NCI-H1694 (cell line): ENCODE measurements around the gene DNMT3A.

Experiments
- DNase-seq: peaks from one replicate; lab custom pipeline; 2025; lab: John Stamatoyannopoulos, UW

The DNMT3A gene

DNA sequence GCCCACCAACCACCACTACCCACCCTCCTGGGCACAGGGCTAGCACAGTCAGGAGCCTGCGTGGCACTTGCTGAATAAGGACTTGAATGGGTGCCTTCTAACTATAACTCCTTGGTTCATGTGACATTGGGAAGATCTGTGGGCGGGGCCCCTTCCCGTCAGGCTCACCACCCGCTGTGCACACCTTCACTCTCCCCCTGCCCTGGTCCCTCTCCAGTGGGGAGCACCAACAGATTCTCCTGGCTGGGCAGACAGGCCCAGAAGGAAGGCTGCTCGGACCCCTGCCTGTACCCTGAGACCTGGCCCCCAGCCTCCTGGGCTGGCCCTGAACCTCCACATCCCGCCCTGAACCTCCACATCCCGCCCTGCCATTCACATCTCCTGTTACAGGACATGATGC is 139.9 kb downstream of the DNMT3A start:
- no peak for DNase-seq

DNA sequence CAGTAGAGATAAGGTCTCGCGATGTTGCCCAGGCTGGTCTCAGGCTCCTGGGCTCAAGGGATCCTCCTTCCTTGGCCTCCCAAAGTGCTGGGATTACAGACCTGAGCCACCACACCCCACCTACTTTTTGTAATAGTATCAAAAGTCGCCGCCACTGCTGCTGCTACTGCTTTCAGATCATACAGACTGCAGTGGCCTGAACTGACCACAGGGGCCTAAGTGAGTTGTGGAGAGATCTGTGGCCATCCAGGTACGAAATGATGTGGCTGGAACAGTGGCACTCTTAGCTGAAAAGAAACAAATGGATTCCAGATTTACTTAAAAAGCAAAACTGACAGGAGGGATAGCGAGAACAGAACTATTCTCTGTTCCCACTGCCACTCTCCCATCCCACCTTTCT is 140.5 kb downstream of the DNMT3A start:
- no peak for DNase-seq

DNA sequence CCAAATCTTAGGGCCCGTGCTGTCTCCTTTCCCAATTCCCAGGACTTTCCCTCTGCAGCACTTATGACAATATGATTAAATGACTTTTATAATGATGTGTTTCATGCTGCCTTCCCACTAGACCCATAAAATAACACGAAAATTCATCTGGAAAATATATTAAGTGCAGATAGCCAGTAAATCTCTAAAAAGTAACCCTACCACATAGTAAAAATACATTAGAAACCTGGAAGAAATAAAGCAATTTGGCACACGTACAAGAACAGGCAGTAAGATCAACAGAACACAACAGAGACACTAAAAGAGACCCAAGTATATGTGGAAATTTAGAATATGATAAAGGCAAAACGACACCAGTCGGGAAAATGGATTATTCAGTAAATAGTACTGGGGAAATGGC is 143.1 kb downstream of the DNMT3A start:
- no peak for DNase-seq

DNA sequence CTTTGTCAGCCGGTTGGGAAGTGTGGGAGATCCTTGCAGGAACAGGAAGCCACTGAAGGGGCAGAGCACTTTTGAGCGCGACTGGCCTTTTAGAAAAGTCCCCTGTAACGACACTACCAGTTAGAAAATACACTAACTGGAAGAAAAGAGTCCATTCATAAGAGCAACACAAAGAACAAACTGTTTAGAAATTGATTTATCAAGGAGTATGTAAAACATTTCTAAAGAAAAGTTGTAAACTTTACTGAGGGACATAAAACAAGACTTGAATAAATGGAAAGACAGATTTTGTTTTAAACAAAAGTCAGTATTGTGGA is 143.6 kb downstream of the DNMT3A start:
- no peak for DNase-seq

DNA sequence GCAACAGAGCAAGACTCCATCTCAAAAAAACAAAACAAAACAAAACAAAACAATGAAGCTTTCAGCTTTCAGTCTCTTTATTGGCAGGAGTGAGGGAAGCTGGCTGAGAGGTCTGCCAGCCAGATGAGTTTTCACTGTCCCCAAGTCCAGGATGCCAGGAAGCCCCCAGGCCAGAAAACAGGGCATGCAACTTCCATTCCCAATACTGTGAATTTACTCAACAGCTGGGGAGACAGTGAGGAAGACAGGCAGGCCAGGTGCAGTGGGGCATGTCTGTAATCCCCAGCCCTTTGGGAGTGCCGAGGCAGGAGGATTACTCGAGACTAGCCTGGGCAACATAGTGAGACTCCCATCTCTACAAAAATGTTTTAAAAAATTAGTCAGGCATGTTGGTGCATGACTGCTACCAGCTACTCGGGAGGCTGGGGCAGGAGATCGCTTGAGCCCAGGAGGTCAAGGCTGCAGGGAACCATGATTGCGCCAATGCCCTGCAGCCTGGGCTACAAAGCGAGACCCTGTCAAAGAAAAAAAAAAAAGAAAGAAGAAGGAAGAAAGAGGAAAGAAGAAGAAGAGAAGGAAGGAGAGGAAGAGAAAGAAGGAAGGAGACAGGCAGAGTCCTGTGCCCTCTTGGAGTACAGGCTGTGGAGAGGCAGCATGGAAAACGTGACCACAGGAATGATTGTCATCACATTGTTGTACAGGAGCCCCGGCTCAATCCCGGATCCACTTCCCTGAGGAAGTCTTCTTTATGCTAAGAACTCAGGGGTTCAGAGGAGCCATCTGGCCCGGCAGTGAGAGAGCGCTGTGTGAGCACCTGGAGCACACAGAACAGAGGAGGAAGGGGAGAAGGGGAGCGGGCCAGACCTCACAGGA is 144.2 kb downstream of the DNMT3A start:
- DNase-seq = no peak

DNA sequence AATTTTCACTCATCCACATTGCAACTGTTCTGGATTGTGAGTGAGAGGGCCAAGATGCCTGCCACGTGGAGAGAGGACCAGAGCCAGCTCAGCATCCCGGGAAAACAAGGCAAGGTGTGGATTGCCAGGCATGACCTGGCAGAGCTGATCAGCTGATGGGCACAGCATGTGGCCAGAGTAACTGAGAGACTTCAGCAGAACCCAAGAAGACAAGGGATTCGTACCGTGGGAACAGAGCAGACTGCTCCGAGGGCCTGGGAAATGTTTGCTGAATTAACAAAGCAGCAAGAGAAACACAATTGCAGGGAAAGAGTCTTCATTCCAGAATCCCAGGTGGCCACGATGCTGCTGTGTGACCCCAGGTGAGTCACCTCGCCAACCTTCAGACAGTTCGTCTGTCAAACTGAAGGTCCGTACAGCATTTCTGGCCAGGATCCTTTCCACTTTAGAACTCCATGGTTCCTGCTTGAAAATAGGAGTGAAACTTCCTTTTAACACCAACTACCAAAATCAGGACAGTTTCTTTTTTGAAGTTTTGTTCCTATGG is 147.1 kb downstream of the DNMT3A start:
- DNase-seq = no peak

DNA sequence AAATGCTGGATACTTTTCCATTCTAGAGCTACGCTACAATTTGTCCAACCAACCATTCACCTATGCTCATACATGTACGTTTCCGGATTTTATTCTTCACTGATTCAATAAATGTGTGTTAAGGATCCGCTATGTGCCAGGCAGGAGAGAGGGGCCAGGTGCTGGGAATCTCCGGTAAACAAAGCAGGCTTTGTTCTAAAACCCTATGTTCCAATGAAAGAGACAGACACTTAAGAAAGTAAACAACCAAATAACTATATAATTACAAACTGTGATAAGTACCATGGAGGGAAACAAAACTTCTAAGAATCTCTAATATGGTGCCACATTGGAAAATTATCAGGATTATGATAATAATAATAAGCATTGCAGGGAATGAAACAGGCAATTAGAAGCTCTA is 151.2 kb downstream of the DNMT3A start:
- DNase-seq = no peak

DNA sequence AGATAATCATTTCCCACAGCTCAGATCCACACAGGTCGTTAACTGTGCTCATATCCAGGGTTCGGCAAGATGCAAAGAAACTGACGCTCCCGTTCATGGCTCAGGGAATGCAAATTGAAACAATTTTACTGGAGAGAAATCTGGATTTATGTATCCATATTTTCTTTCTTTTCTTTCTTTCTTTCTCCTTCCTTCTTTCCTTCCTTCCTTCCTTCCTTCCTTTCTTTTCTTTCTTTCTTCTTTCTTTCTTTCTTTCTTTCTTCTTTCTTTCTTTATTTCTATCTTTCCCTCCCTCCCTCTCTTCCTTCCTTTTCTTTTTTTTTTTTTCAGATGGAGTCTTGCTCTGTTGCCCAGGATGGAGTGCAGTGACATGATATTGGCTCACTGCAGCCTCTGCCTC is 153.3 kb downstream of the DNMT3A start:
- DNase-seq = no peak

DNA sequence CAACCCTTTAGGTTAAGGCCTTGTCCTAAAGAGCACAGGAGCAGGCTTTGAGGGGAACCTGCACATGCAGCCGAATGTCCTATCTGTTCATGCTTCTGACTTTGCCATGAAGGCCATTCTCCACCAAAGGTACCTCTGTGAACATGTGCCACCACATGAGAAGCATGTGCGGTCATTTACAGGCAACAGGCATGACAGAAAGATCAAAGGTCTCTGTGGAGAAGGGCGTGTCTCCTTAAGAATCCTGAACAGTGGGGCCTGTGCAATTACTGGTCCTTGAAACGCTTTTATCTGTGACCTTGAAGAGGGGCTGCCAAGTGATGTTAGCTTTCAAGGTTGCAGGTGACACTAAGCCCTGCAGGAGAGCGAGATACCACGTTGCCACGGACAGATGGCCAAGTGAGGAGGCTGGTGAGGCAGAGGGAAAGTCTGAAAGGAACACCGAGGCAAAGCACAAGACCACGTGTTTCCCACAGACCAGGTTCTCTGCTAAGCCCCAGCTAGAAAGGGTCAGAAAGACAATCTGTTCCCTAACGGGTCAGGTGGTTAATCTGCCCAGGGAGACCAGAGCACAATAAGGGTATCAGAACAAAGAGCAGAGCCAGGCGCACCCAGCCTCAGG is 153.9 kb downstream of the DNMT3A start:
- no peak for DNase-seq

DNA sequence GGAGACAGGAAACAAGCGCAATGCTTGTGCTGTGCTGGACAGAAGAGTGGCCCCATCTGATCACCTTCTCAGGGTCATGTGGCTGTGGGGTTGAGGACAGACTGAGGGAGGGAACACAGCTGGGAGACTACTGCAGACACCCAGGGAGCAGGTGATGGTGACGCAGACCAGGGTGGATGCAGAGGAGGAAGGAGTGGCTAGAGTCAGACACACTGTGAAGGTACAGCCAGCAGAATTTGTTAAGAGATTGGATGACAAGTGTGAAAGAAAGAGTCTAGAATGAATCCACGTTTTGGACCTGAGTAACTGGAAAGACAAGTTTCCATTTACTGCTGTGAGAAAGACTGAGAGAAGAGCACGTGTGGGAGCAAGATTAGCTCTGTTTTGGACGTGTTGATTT is 157.5 kb downstream of the DNMT3A start:
- no peak for DNase-seq

DNA sequence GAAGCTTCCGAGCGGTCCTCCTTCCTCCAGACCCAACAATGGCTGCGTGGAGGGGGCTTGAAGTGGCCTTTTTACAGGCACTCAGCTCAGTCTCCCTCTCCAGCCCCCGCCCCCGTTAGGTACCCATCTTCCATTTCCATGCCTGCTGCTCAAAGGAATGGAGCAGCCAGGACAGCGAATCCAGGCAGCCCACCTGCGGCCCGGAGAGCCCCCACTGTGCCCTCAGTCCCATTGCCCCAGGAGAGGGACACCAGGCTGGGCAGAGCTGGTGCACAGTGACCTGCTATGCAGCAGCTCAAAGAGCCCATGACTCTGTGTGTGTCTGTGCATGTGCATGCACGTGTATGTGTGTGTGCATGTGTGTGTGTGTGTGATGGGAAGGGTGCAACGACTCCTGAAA is 162.7 kb downstream of the DNMT3A start:
- no peak for DNase-seq
